OCI-LY7 (cell line): Measurements from ENCODE around the gene DNMBP. TPM values are rescaled to one million over a fixed set of nuclear protein-coding genes. Genes with fewer than 3 reads are reported as not detected.
"Not testable (repeated sequence)": the region's sequence is repeated elsewhere in the genome, so short reads cannot be mapped to it uniquely, and the experiment has no call there.

Source experiments
- BruUV-seq: library from RNA; stranded (reverse); fragments of 400-500 nt; replicated peaks from 2 replicates; lab custom pipeline; 2021; lab: Mats Ljungman, UMichigan
- CTCF ChIA-PET: fragments of 300-600 bp; sonication (Branson Sonifier 250); formaldehyde crosslinking; loops from one replicate; lab custom pipeline; 2022; ENCODE audit warnings: antibody characterized with exemption; ENCODE audit not compliant: unreplicated experiment; lab: Charles Lee
- POLR2A ChIA-PET: fragments of 300-600 bp; sonication (Branson Sonifier 250); formaldehyde crosslinking; loops from one replicate; lab custom pipeline; 2022; ENCODE audit warnings: antibody characterized with exemption; lab: Charles Lee
- DNase-seq: peaks from one replicate; pipeline ENCODE4 v3.0.0-alpha.2; 2015; ENCODE audit warnings: low spot score
- H2AFZ ChIP-seq: fragments of 200-600 bp; sonication (generic), shearing (Covaris generic); 2 replicates; pipeline ENCODE4 v1.6.1; 2014; ENCODE audit warnings: mild to moderate bottlenecking, antibody characterized with exemption, low read length, moderate library complexity
- H3K27ac ChIP-seq: fragments of 200-600 bp; sonication (generic); 2 replicates; pipeline ENCODE4 v1.5.1; 2014; ENCODE audit warnings: mixed run types, low read depth, mild to moderate bottlenecking, moderate library complexity, low read length, inconsistent platforms; ENCODE audit not compliant: poor library complexity, severe bottlenecking
- H3K36me3 ChIP-seq: fragments of 200-600 bp; sonication (generic); 2 replicates; pipeline ENCODE4 v1.6.1; 2014; ENCODE audit warnings: mild to moderate bottlenecking, antibody characterized with exemption, low read length, moderate library complexity, mixed read lengths; ENCODE audit not compliant: insufficient read depth
- H3K4me1 ChIP-seq: fragments of 200-600 bp; sonication (generic); 2 replicates; pipeline ENCODE4 v1.5.1; 2014; ENCODE audit warnings: mild to moderate bottlenecking, low read length; ENCODE audit not compliant: insufficient read depth, poor library complexity, severe bottlenecking
- H3K4me2 ChIP-seq: fragments of 200-600 bp; sonication (generic); 2 replicates; pipeline ENCODE4 v1.6.1; 2014; ENCODE audit warnings: mild to moderate bottlenecking, low read length
- H3K4me3 ChIP-seq: fragments of 200-600 bp; sonication (generic); 2 replicates; pipeline ENCODE4 v1.5.1; 2014; ENCODE audit warnings: mild to moderate bottlenecking, low read depth, low read length; ENCODE audit not compliant: poor library complexity, severe bottlenecking
- H3K79me2 ChIP-seq: fragments of 200-600 bp; sonication (generic); 2 replicates; pipeline ENCODE4 v1.6.1; 2016; ENCODE audit warnings: low read depth, mild to moderate bottlenecking, low read length, moderate library complexity, mixed read lengths; ENCODE audit not compliant: insufficient read depth
- H3K9me2 ChIP-seq: fragments of 200-600 bp; sonication (generic); 2 replicates; pipeline ENCODE4 v1.6.1; 2016; ENCODE audit warnings: mild to moderate bottlenecking, low read length, mixed read lengths; ENCODE audit not compliant: insufficient read depth
- H3K9me3 ChIP-seq: fragments of 200-600 bp; sonication (generic); 2 replicates; pipeline ENCODE4 v1.6.1; 2014; ENCODE audit warnings: mild to moderate bottlenecking, mixed run types, low read length, mixed read lengths
- H4K20me1 ChIP-seq: fragments of 200-600 bp; sonication (generic); 2 replicates; pipeline ENCODE4 v1.6.1; 2014; ENCODE audit warnings: mild to moderate bottlenecking, antibody characterized with exemption, low read length, moderate library complexity, mixed read lengths; ENCODE audit not compliant: insufficient read depth
- EZH2phosphoT487 ChIP-seq: fragments of 200-600 bp; sonication (generic); IDR thresholded peaks from 2 replicates; pipeline ENCODE4 v1.6.1; 2018; ENCODE audit warnings: low read depth, borderline replicate concordance, mild to moderate bottlenecking, mixed run types, antibody characterized with exemption, low read length, moderate library complexity, mixed read lengths
- intact Hi-C: fragments of 100-400 bp; cut with micrococcal nuclease; formaldehyde crosslinking; loops from one replicate; pipeline ENCODE4 v1.10.0; 2022; ENCODE audit not compliant: unreplicated experiment
- total RNA-seq, 2 experiments: library from RNA; depleted of rRNA in 1 of 2; stranded (reverse); fragments of >200 nt in 1 of 2; shearing (Covaris generic) in 1 of 2; gene quantifications; 2 replicates each; pipeline ENCODE4 v1.2.3, GENCODE V29; 2014 to 2022
- TF ChIP-seq, protein P1 (sequence below): fragments of 200-600 bp; sonication (generic); conservative IDR thresholded peaks from 2 replicates; pipeline ENCODE4 v1.5.1; 2014; ENCODE audit warnings: mild to moderate bottlenecking, antibody characterized with exemption, low read length, moderate library complexity, mixed read lengths

The DNMBP gene
- total RNA-seq, 2 experiments from 2014 or later = 27.0 to 36.2 TPM

DNA sequence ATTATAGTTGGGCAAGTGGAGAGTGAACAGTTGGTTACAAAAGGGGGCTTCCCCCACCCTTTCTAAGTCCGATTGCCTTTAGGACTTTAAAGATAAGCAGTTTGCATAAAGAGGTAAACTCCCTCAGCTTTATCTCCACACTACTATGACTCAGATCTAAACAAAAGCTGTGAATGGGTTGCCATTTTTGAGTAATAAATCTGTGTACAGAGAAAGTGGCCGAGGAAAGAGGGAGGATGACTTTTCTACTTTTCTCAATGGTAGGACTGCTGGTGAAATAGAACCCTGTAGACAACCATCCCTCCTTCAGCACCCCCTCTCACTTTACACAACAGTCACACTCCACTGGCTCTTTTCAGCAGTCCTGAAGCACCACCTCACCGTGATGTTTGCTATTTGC, 71.2 kb downstream of the DNMBP start:
- no TSS peak for BruUV-seq
- DNase-seq = no peak

GRCh38 chr10:99937630-99938029, 72.1 kb downstream of the DNMBP start:
- Histone ChIP-seq H2AFZ (no peak overlapping the region), H3K9me2 (no peaks in the 10 kb centered on the region), H3K36me3 (peaks cover 55% of the 10 kb centered on the region), H3K9me3 (peaks cover 18% of the 10 kb centered on the region; the same call in 1 of the 2 replicates), H3K4me1 (no peaks in the 10 kb centered on the region), H3K27ac (no peak overlapping the region), H3K4me2 (no peak overlapping the region), H3K79me2 (peaks cover 3% of the 10 kb centered on the region; the same call in 1 of the 2 replicates), H3K4me3 (no peak overlapping the region), H4K20me1 (no peaks in the 10 kb centered on the region)
- intact Hi-C loops = no loop called here
- CTCF ChIA-PET = no interaction called here
- DNase-seq = no peak
- POLR2A ChIA-PET = interaction anchor here (0.6 kb wide), 1 partner anchor 227 kb away, joined by 3 read pairs; no protein-coding TSS in a partner anchor
- TF ChIP-seq, protein P1, sequence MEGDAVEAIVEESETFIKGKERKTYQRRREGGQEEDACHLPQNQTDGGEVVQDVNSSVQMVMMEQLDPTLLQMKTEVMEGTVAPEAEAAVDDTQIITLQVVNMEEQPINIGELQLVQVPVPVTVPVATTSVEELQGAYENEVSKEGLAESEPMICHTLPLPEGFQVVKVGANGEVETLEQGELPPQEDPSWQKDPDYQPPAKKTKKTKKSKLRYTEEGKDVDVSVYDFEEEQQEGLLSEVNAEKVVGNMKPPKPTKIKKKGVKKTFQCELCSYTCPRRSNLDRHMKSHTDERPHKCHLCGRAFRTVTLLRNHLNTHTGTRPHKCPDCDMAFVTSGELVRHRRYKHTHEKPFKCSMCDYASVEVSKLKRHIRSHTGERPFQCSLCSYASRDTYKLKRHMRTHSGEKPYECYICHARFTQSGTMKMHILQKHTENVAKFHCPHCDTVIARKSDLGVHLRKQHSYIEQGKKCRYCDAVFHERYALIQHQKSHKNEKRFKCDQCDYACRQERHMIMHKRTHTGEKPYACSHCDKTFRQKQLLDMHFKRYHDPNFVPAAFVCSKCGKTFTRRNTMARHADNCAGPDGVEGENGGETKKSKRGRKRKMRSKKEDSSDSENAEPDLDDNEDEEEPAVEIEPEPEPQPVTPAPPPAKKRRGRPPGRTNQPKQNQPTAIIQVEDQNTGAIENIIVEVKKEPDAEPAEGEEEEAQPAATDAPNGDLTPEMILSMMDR = no peak
- no peak for TF ChIP-seq EZH2phosphoT487
- no TSS peak for BruUV-seq

More for the DNA sequence above, 71.2 kb downstream of the DNMBP start:
- Histone ChIP-seq H3K4me3 (no peak overlapping the region), H3K4me1 (no peaks in the 10 kb centered on the region), H3K27ac (no peak overlapping the region), H3K9me3 (peaks cover 22% of the 10 kb centered on the region; the same call in 1 of the 2 replicates), H4K20me1 (no peaks in the 10 kb centered on the region), H3K36me3 (peaks cover 64% of the 10 kb centered on the region), H2AFZ (no peak overlapping the region), H3K4me2 (no peak overlapping the region), H3K9me2 (no peaks in the 10 kb centered on the region), H3K79me2 (peaks cover 13% of the 10 kb centered on the region; the same call in 1 of the 2 replicates)
- TF ChIP-seq, protein P1 = no peak
- TF ChIP-seq EZH2phosphoT487 = no peak
- CTCF ChIA-PET = no interaction called here
- POLR2A ChIA-PET = no interaction called here
- intact Hi-C loops = no loop called here

GRCh38 chr10:99932203-99932957, 77.4 kb downstream of the DNMBP start:
- H3K4me3 ChIP-seq, DNase-seq, H3K9me3 ChIP-seq, CTCF ChIA-PET, POLR2A ChIA-PET, BruUV-seq, H4K20me1 ChIP-seq, H3K27ac ChIP-seq, H2AFZ ChIP-seq, H3K9me2 ChIP-seq, H3K4me2 ChIP-seq, intact Hi-C loops: not testable (repeated sequence)
- peaks cover 14% of the 10 kb centered on the region for H3K4me1 ChIP-seq
- H3K79me2 ChIP-seq = peaks cover 12% of the 10 kb centered on the region; the same call in 1 of the 2 replicates
- H3K36me3 ChIP-seq = peaks cover 15% of the 10 kb centered on the region
